AG09319 (cell line): ENCODE results near the gene ADAMTSL3.

Source experiments
- DNase-seq: peaks from one replicate; pipeline ENCODE4 v3.0.0-alpha.2; 2010; ENCODE audit warnings: low read depth; ENCODE audit errors: extremely low read depth
- CTCF ChIP-seq: IDR thresholded peaks from 2 replicates; pipeline ENCODE4 v1.5.1; 2011; ENCODE audit warnings: low read depth, mild to moderate bottlenecking, inconsistent platforms, low read length, moderate library complexity

ADAMTSL3 gene

GRCh38 chr15:83732770-83733169 is 78.8 kb downstream of the ADAMTSL3 start:
- DNase-seq = no peak
- TF ChIP-seq CTCF = no peak

GRCh38 chr15:83733206-83733605 is 79.3 kb downstream of the ADAMTSL3 start:
- TF ChIP-seq CTCF = no peak
- no peak for DNase-seq

GRCh38 chr15:83733691-83734090 is 79.8 kb downstream of the ADAMTSL3 start:
- no peak for TF ChIP-seq CTCF
- DNase-seq = no peak

GRCh38 chr15:83734487-83734886 is 80.6 kb downstream of the ADAMTSL3 start:
- no peak for DNase-seq
- peak; percentile 52 for TF ChIP-seq CTCF

- DNase-seq = no peak
- TF ChIP-seq CTCF = no peak
These were observed 85.7 kb downstream of the ADAMTSL3 start for GRCh38 chr15:83739629-83740028.

- DNase-seq = no peak
- no peak for TF ChIP-seq CTCF
These were observed 91.8 kb downstream of the ADAMTSL3 start for GRCh38 chr15:83745771-83746170.

- DNase-seq = no peak
- no peak for TF ChIP-seq CTCF
These were observed 92.3 kb downstream of the ADAMTSL3 start for GRCh38 chr15:83746231-83746630.
